HepG2 (cell line): ENCODE results near the gene GALNT10. TPM values are rescaled to one million over a fixed set of nuclear protein-coding genes. Genes with fewer than 3 reads are reported as not detected.

Experiments used
- ATAC-seq: fragments of 200-7000 bp; cut with Tn5 transposase; 3 replicates; pipeline ENCODE4 v1.9.1; 2020; ENCODE audit warnings: mild to moderate bottlenecking, moderate library complexity
- BruUV-seq: library from RNA; stranded (reverse); fragments of 400-500 nt; replicated peaks from 2 replicates; lab custom pipeline; 2021; lab: Mats Ljungman, UMichigan
- CTCF ChIA-PET: fragments of 300-600 bp; formaldehyde crosslinking; extraction: SDS; loops from one replicate; lab custom pipeline; 2021; ENCODE audit warnings: low total read pairs, inconsistent platforms, low intra/inter-chr PET ratio; lab: Yijun Ruan, JAX
- POLR2A ChIA-PET: fragments of 350-600 bp; sonication (Branson Sonifier 250); formaldehyde crosslinking; loops from one replicate; lab custom pipeline; 2020; ENCODE audit warnings: antibody characterized with exemption, inconsistent platforms; lab: Yijun Ruan, JAX
- DNase-seq: peaks from one replicate; pipeline ENCODE4 v3.0.0-alpha.2; 2015; ENCODE audit warnings: low spot score
- FAIRE-seq: peaks from 3 replicates; lab custom pipeline; 2011; peaks lifted over from hg19 to GRCh38; lab: Jason Lieb, UNC
- H2AFZ ChIP-seq: one replicate; pipeline ENCODE4 v1.6.1; 2011; ENCODE audit warnings: low read length, inconsistent platforms
- H3K27ac ChIP-seq: fragments of 300-600 bp; 3 replicates; pipeline ENCODE4 v1.8.0; 2011; ENCODE audit warnings: mixed run types, mild to moderate bottlenecking, mixed read lengths, low read length, inconsistent platforms; ENCODE audit not compliant: insufficient read depth; ENCODE audit errors: extremely low read length
- H3K27me3 ChIP-seq, 2 experiments: fragments of 200-600 bp in 1 of 2; 2 replicates in 1 of 2; 3 replicates in 1 of 2; pipeline versions ENCODE4 v1.6.0 to v1.8.0; 2011; ENCODE audit warnings: low read length in 2 of 2, mild to moderate bottlenecking in 2 of 2, moderate library complexity in 2 of 2, inconsistent platforms in 1 of 2; ENCODE audit not compliant: insufficient read depth in 2 of 2, control insufficient read depth in 1 of 2
- H3K36me3 ChIP-seq, 2 experiments: fragments of 200-600 bp in 1 of 2; replicated peaks in 1 of 2; 2 replicates in 1 of 2; 3 replicates in 1 of 2; pipeline versions ENCODE4 v1.5.1 to v1.8.0; 2011; ENCODE audit warnings: low read length in 2 of 2, inconsistent platforms in 1 of 2; ENCODE audit not compliant: insufficient read depth in 2 of 2, control insufficient read depth in 1 of 2
- H3K4me1 ChIP-seq: 2 replicates; pipeline ENCODE4 v1.5.1; 2012; ENCODE audit warnings: low read length, inconsistent platforms; ENCODE audit not compliant: insufficient read depth
- H3K4me2 ChIP-seq: 2 replicates; pipeline ENCODE4 v1.6.0; 2011; ENCODE audit warnings: low read depth, low read length, inconsistent platforms
- H3K4me3 ChIP-seq, 3 experiments: fragments of 200-600 bp in 1 of 3; sonication (generic), shearing (Covaris generic) in 1 of 3; replicated peaks in 1 of 3; 2 replicates each; pipeline ENCODE4 v1.5.1; 2011 to 2016; ENCODE audit warnings: low read length in 3 of 3, inconsistent platforms in 2 of 3, low read depth in 2 of 3, mild to moderate bottlenecking in 2 of 3, control low read depth in 1 of 3, mixed read lengths in 1 of 3; ENCODE audit not compliant: insufficient read depth in 1 of 3
- H3K79me2 ChIP-seq: one replicate; pipeline ENCODE4 v1.6.1; 2011; ENCODE audit warnings: low read length, inconsistent platforms; ENCODE audit not compliant: insufficient read depth
- H3K9ac ChIP-seq: 2 replicates; pipeline ENCODE4 v1.6.0; 2011; ENCODE audit warnings: mild to moderate bottlenecking, low read depth, low read length, inconsistent platforms; ENCODE audit not compliant: insufficient read depth
- H3K9me3 ChIP-seq: 2 replicates; pipeline ENCODE4 v1.5.1; 2012; ENCODE audit warnings: mild to moderate bottlenecking, low read length
- H4K20me1 ChIP-seq: 2 replicates; pipeline ENCODE4 v1.6.0; 2011; ENCODE audit warnings: inconsistent platforms, mild to moderate bottlenecking, low read length, moderate library complexity; ENCODE audit not compliant: insufficient read depth
- EHMT2 ChIP-seq: fragments of 200-600 bp; sonication (generic); IDR thresholded peaks from 2 replicates; pipeline ENCODE4 v1.7.0; 2017; ENCODE audit warnings: antibody characterized with exemption, low read depth, low read length, borderline replicate concordance
- GTF3A ChIP-seq: sonication (generic); formaldehyde crosslinking; conservative IDR thresholded peaks from 2 replicates; pipeline ENCODE4 v1.4.0; 2020; ENCODE audit warnings: mild to moderate bottlenecking, missing genetic modification reagents
- NFE2L1 ChIP-seq: sonication (generic); formaldehyde crosslinking; IDR thresholded peaks from 2 replicates; pipeline ENCODE4 v1.4.0; 2020; ENCODE audit warnings: missing genetic modification reagents, mild to moderate bottlenecking, borderline replicate concordance
- ONECUT2 ChIP-seq: sonication (generic); formaldehyde crosslinking; IDR thresholded peaks from 2 replicates; pipeline ENCODE4 v1.4.0; 2020; ENCODE audit warnings: missing genetic modification reagents
- SP5 ChIP-seq: IDR thresholded peaks from 2 replicates; pipeline ENCODE4 v1.6.1; 2016; ENCODE audit warnings: low read depth, borderline replicate concordance
- ZNF776 ChIP-seq: sonication (generic); formaldehyde crosslinking; IDR thresholded peaks from 2 replicates; pipeline ENCODE4 v1.4.0; 2020; ENCODE audit warnings: mild to moderate bottlenecking, missing genetic modification reagents
- ZSCAN25 ChIP-seq: sonication (generic); formaldehyde crosslinking; IDR thresholded peaks from 2 replicates; pipeline ENCODE4 v1.8.0; 2022; ENCODE audit warnings: mild to moderate bottlenecking, missing genetic modification reagents
- WGBS: methylation state at CpG from one replicate; pipeline ENCODE4 v1.1.6; 2017; ENCODE audit warnings: low lambda C conversion rate; 5-methylcytosine and 5-hydroxymethylcytosine counted together
- in situ Hi-C: cut with HindIII; loops from 2 replicates; pipeline ENCODE4 v1.10.0; 2017; ENCODE audit warnings: low pct_unique_long_range_greater_than_20kb; ENCODE audit not compliant: extremely low pct_ligation_motif_present
- intact Hi-C: fragments of 100-400 bp; cut with micrococcal nuclease; formaldehyde crosslinking; loops from one replicate; pipeline ENCODE4 v1.10.0; 2022; ENCODE audit not compliant: unreplicated experiment
- polyA plus RNA-seq, 8 experiments: library from polyadenylated mRNA; depleted of rRNA in 3 of 8; stranded (reverse) in 7 of 8; unstranded in 1 of 8; fragments of >200 nt; fragmentation: Illumina TruSeq in 4 of 8; extraction: Trizol in 4 of 8; gene quantifications; 2 replicates each; pipeline versions ENCODE4 v1.2.1 to v1.2.3, GENCODE V29; 2011 to 2016; ENCODE audit warnings: low read depth in 4 of 8, missing spikeins in 1 of 8, mixed read lengths in 1 of 8; ENCODE audit not compliant: insufficient read depth in 1 of 8
- total RNA-seq, 5 experiments: library from RNA; depleted of rRNA; stranded (reverse); fragments of >200 nt; fragmentation: Illumina TruSeq; extraction: Trizol; gene quantifications; 2 replicates each; pipeline ENCODE4 v1.2.3, GENCODE V29; 2016; ENCODE audit warnings: low read depth in 1 of 5
- TF ChIP-seq, protein P1 (sequence below): IDR thresholded peaks from 2 replicates; pipeline ENCODE4 v1.6.1; 2016
- TF ChIP-seq, protein P2 (sequence below): IDR thresholded peaks from 2 replicates; pipeline ENCODE4 v1.6.1; 2016; ENCODE audit warnings: low read depth, control low read depth
- TF ChIP-seq, protein P3 (sequence below): sonication (generic); formaldehyde crosslinking; IDR thresholded peaks from 2 replicates; pipeline ENCODE4 v1.5.0; 2020; ENCODE audit warnings: mild to moderate bottlenecking, missing genetic modification reagents

The GALNT10 gene
- total and polyA plus RNA-seq, 2 of the 13 experiments (the other 11 are each of a cell fraction or from before 2014, with no cell fraction given) = 8.1 to 11.2 TPM

DNA sequence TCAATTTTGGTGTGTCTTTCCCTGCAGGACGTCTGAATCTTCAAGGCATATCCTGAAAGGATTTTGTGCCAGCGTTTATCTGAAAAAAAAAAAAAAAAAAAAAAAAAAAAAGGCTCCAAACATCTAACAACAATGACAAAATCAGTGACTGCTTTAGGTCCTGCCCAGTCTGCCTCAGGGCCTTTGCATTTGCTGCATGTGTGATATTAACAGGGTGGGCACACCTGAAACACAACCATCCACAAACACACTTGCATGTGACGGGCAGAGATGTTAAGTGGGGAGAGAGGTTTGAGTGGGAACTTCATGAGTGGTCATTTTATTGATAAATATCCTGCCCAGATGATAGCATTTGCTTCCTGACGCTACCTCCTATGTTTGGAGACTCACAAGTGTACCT, 172.9 kb downstream of the GALNT10 start:
- Histone ChIP-seq H3K4me2 (no peak overlapping the region), H3K27ac (no peak overlapping the region), H3K79me2 (no peaks in the 10 kb centered on the region), H3K4me1 (peaks cover 84% of the 10 kb centered on the region), H3K4me3 (no peak overlapping the region), H3K36me3 (no peaks in the 10 kb centered on the region), H2AFZ (no peak overlapping the region), H3K9me3 (no peaks in the 10 kb centered on the region), H4K20me1 (no peaks in the 10 kb centered on the region), H3K9ac (no peak overlapping the region), H3K27me3 (no peaks in the 10 kb centered on the region)
- no peak for TF ChIP-seq EHMT2
- TF ChIP-seq, protein P1, sequence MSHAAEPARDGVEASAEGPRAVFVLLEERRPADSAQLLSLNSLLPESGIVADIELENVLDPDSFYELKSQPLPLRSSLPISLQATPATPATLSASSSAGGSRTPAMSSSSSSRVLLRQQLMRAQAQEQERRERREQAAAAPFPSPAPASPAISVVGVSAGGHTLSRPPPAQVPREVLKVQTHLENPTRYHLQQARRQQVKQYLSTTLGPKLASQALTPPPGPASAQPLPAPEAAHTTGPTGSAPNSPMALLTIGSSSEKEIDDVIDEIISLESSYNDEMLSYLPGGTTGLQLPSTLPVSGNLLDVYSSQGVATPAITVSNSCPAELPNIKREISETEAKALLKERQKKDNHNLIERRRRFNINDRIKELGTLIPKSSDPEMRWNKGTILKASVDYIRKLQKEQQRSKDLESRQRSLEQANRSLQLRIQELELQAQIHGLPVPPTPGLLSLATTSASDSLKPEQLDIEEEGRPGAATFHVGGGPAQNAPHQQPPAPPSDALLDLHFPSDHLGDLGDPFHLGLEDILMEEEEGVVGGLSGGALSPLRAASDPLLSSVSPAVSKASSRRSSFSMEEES = no peak
- TF ChIP-seq, protein P2, sequence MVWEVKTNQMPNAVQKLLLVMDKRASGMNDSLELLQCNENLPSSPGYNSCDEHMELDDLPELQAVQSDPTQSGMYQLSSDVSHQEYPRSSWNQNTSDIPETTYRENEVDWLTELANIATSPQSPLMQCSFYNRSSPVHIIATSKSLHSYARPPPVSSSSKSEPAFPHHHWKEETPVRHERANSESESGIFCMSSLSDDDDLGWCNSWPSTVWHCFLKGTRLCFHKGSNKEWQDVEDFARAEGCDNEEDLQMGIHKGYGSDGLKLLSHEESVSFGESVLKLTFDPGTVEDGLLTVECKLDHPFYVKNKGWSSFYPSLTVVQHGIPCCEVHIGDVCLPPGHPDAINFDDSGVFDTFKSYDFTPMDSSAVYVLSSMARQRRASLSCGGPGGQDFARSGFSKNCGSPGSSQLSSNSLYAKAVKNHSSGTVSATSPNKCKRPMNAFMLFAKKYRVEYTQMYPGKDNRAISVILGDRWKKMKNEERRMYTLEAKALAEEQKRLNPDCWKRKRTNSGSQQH = no peak
- TF ChIP-seq, protein P3, sequence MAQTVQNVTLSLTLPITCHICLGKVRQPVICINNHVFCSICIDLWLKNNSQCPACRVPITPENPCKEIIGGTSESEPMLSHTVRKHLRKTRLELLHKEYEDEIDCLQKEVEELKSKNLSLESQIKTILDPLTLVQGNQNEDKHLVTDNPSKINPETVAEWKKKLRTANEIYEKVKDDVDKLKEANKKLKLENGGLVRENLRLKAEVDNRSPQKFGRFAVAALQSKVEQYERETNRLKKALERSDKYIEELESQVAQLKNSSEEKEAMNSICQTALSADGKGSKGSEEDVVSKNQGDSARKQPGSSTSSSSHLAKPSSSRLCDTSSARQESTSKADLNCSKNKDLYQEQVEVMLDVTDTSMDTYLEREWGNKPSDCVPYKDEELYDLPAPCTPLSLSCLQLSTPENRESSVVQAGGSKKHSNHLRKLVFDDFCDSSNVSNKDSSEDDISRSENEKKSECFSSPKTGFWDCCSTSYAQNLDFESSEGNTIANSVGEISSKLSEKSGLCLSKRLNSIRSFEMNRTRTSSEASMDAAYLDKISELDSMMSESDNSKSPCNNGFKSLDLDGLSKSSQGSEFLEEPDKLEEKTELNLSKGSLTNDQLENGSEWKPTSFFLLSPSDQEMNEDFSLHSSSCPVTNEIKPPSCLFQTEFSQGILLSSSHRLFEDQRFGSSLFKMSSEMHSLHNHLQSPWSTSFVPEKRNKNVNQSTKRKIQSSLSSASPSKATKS (CRISPR knock-in tag) = no peak
- TF ChIP-seq SP5 (CRISPR knock-in tag) = no peak
- TF ChIP-seq ZSCAN25 (CRISPR knock-in tag) = no peak
- no peak for TF ChIP-seq ZNF776 (CRISPR knock-in tag)
- TF ChIP-seq GTF3A (CRISPR knock-in tag) = no peak
- no peak for TF ChIP-seq NFE2L1 (CRISPR knock-in tag)
- TF ChIP-seq ONECUT2 = no peak
- ChIA-PET CTCF (no interaction called here), POLR2A (no interaction called here)
- intact Hi-C loops = no loop called here
- 84% methylated on average over 4 of the region's 4 CpGs for WGBS
- in situ Hi-C loops = no loop called here
- no peak for FAIRE-seq
- no TSS peak for BruUV-seq
- no peak for DNase-seq
- no peak for ATAC-seq
